HEK293 (cell line): Measurements from ENCODE around the gene LRP1B.
A peak's percentile ranks its signal among the peaks of the same experiment; 100 is the strongest.

Source experiments
- CTCF ChIP-seq: fragments of 450-650 bp; formaldehyde crosslinking; IDR thresholded peaks from 2 replicates; pipeline ENCODE4 v1.5.1; 2016; ENCODE audit warnings: missing biosample characterization, missing genetic modification characterization
- GLI2 ChIP-seq: fragments of 450-650 bp; formaldehyde crosslinking; IDR thresholded peaks from 2 replicates; pipeline ENCODE4; 2017; ENCODE audit warnings: missing biosample characterization, missing genetic modification characterization, low read depth, borderline replicate concordance
- HOXD13 ChIP-seq: sonication (generic); formaldehyde crosslinking; IDR thresholded peaks from 2 replicates; pipeline ENCODE4 v1.8.0; 2022; ENCODE audit warnings: missing genetic modification reagents, borderline replicate concordance
- TRIM28 ChIP-seq: IDR thresholded peaks from 2 replicates; pipeline ENCODE4 v1.6.1; 2011; ENCODE audit warnings: low read length, control low read depth, borderline replicate concordance
- TSHZ1 ChIP-seq: fragments of 450-650 bp; formaldehyde crosslinking; IDR thresholded peaks from 2 replicates; pipeline ENCODE4 v1.5.1; 2016; ENCODE audit warnings: missing biosample characterization, missing genetic modification characterization, borderline replicate concordance
- ZBTB21 ChIP-seq: fragments of 450-650 bp; formaldehyde crosslinking; IDR thresholded peaks from 2 replicates; pipeline ENCODE4 v1.5.1; 2017; ENCODE audit warnings: missing biosample characterization, missing genetic modification characterization
- ZBTB48 ChIP-seq: fragments of 450-650 bp; formaldehyde crosslinking; IDR thresholded peaks from 2 replicates; pipeline ENCODE4 v1.5.1; 2016; ENCODE audit warnings: missing biosample characterization, missing genetic modification characterization
- ZBTB8A ChIP-seq: fragments of 450-650 bp; formaldehyde crosslinking; IDR thresholded peaks from 2 replicates; pipeline ENCODE4 v1.5.1; 2016; ENCODE audit warnings: missing biosample characterization, missing genetic modification characterization
- ZNF146 ChIP-seq: fragments of 450-650 bp; formaldehyde crosslinking; IDR thresholded peaks from 2 replicates; pipeline ENCODE4 v1.5.1; 2016; ENCODE audit warnings: missing biosample characterization, missing genetic modification characterization
- ZNF266 ChIP-seq: fragments of 450-650 bp; formaldehyde crosslinking; IDR thresholded peaks from 2 replicates; pipeline ENCODE4 v1.5.1; 2016; ENCODE audit warnings: missing biosample characterization, missing genetic modification characterization, low read depth
- ZNF366 ChIP-seq: fragments of 450-650 bp; formaldehyde crosslinking; conservative IDR thresholded peaks from 2 replicates; pipeline ENCODE4 v1.5.1; 2016; ENCODE audit warnings: missing biosample characterization, missing genetic modification characterization
- ZNF394 ChIP-seq: fragments of 450-650 bp; formaldehyde crosslinking; IDR thresholded peaks from 2 replicates; pipeline ENCODE4 v1.5.1; 2016; ENCODE audit warnings: missing biosample characterization, missing genetic modification characterization, mild to moderate bottlenecking, moderate library complexity, borderline replicate concordance
- ZNF514 ChIP-seq: fragments of 450-650 bp; formaldehyde crosslinking; IDR thresholded peaks from 2 replicates; pipeline ENCODE4 v1.5.1; 2016; ENCODE audit warnings: missing biosample characterization, missing genetic modification characterization
- ZNF544 ChIP-seq: fragments of 450-650 bp; formaldehyde crosslinking; IDR thresholded peaks from 2 replicates; pipeline ENCODE4 v1.5.0; 2017; ENCODE audit warnings: missing biosample characterization, missing genetic modification characterization
- ZNF558 ChIP-seq: fragments of 450-650 bp; formaldehyde crosslinking; IDR thresholded peaks from 2 replicates; pipeline ENCODE4 v1.5.1; 2016; ENCODE audit warnings: missing biosample characterization, missing genetic modification characterization
- ZNF571 ChIP-seq: fragments of 450-650 bp; formaldehyde crosslinking; IDR thresholded peaks from 2 replicates; pipeline ENCODE4 v1.5.0; 2017; ENCODE audit warnings: missing biosample characterization, missing genetic modification characterization
- ZNF580 ChIP-seq: fragments of 450-650 bp; formaldehyde crosslinking; IDR thresholded peaks from 2 replicates; pipeline ENCODE4 v1.5.1; 2016; ENCODE audit warnings: missing biosample characterization, missing genetic modification characterization
- ZNF610 ChIP-seq: fragments of 450-650 bp; formaldehyde crosslinking; IDR thresholded peaks from 2 replicates; pipeline ENCODE4 v1.5.1; 2016; ENCODE audit warnings: missing biosample characterization, missing genetic modification characterization, borderline replicate concordance
- ZNF623 ChIP-seq: fragments of 450-650 bp; formaldehyde crosslinking; IDR thresholded peaks from 2 replicates; pipeline ENCODE4 v1.5.1; 2016; ENCODE audit warnings: missing biosample characterization, missing genetic modification characterization
- ZNF624 ChIP-seq: fragments of 450-650 bp; formaldehyde crosslinking; IDR thresholded peaks from 2 replicates; pipeline ENCODE4 v1.5.1; 2017; ENCODE audit warnings: missing biosample characterization, missing genetic modification characterization
- ZNF654 ChIP-seq: fragments of 450-650 bp; formaldehyde crosslinking; IDR thresholded peaks from 2 replicates; pipeline ENCODE4 v1.5.1; 2016; ENCODE audit warnings: low read depth, missing biosample characterization, missing genetic modification characterization
- ZNF660 ChIP-seq: fragments of 450-650 bp; IDR thresholded peaks from 2 replicates; pipeline ENCODE4 v1.5.1; 2018; ENCODE audit warnings: missing biosample characterization, mild to moderate bottlenecking, missing genetic modification characterization
- ZNF664 ChIP-seq: fragments of 450-650 bp; formaldehyde crosslinking; IDR thresholded peaks from 2 replicates; pipeline ENCODE4 v1.5.1; 2016; ENCODE audit warnings: missing biosample characterization, missing genetic modification characterization
- ZNF670 ChIP-seq: fragments of 450-650 bp; formaldehyde crosslinking; IDR thresholded peaks from 2 replicates; pipeline ENCODE4 v1.5.1; 2016; ENCODE audit warnings: missing biosample characterization, missing genetic modification characterization, low read depth
- ZNF785 ChIP-seq: fragments of 450-650 bp; formaldehyde crosslinking; IDR thresholded peaks from 2 replicates; pipeline ENCODE4 v1.5.1; 2016; ENCODE audit warnings: missing biosample characterization, missing genetic modification characterization
- ZNF791 ChIP-seq: fragments of 450-650 bp; formaldehyde crosslinking; IDR thresholded peaks from 2 replicates; pipeline ENCODE4 v1.5.1; 2016; ENCODE audit warnings: missing biosample characterization, missing genetic modification characterization
- ZSCAN18 ChIP-seq: fragments of 450-650 bp; formaldehyde crosslinking; IDR thresholded peaks from 2 replicates; pipeline ENCODE4 v1.5.1; 2016; ENCODE audit warnings: missing biosample characterization, missing genetic modification characterization
- ZXDB ChIP-seq: fragments of 450-650 bp; formaldehyde crosslinking; IDR thresholded peaks from 2 replicates; pipeline ENCODE4 v1.5.1; 2016; ENCODE audit warnings: missing biosample characterization, missing genetic modification characterization
- TF ChIP-seq, protein P1 (sequence below): fragments of 450-650 bp; formaldehyde crosslinking; IDR thresholded peaks from 2 replicates; pipeline ENCODE4 v1.5.1; 2017; ENCODE audit warnings: missing biosample characterization, missing genetic modification characterization
- TF ChIP-seq, protein P2 (sequence below): fragments of 450-650 bp; formaldehyde crosslinking; IDR thresholded peaks from 2 replicates; pipeline ENCODE4 v1.5.1; 2017; ENCODE audit warnings: missing biosample characterization, missing genetic modification characterization
- TF ChIP-seq, protein P3 (sequence below): fragments of 450-650 bp; formaldehyde crosslinking; optimal IDR thresholded peaks from 2 replicates; pipeline ENCODE3; 2016; ENCODE audit warnings: missing biosample characterization, mild to moderate bottlenecking, missing genetic modification characterization

LRP1B gene

GRCh38 chr2:142165790-142166189 is 35.0 kb upstream of the LRP1B start (continued):
- TF ChIP-seq, protein P1, sequence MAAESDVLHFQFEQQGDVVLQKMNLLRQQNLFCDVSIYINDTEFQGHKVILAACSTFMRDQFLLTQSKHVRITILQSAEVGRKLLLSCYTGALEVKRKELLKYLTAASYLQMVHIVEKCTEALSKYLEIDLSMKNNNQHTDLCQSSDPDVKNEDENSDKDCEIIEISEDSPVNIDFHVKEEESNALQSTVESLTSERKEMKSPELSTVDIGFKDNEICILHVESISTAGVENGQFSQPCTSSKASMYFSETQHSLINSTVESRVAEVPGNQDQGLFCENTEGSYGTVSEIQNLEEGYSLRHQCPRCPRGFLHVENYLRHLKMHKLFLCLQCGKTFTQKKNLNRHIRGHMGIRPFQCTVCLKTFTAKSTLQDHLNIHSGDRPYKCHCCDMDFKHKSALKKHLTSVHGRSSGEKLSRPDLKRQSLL (tag by site-specific recombination) = 0 out of 2 replicates have a peak, but pooled peaks have one; percentile 50
- peak; percentile 58; the same call in 1 of the 2 replicates for TF ChIP-seq ZNF366
- no peak for TF ChIP-seq HOXD13 (CRISPR knock-in tag)
- TF ChIP-seq, protein P2, sequence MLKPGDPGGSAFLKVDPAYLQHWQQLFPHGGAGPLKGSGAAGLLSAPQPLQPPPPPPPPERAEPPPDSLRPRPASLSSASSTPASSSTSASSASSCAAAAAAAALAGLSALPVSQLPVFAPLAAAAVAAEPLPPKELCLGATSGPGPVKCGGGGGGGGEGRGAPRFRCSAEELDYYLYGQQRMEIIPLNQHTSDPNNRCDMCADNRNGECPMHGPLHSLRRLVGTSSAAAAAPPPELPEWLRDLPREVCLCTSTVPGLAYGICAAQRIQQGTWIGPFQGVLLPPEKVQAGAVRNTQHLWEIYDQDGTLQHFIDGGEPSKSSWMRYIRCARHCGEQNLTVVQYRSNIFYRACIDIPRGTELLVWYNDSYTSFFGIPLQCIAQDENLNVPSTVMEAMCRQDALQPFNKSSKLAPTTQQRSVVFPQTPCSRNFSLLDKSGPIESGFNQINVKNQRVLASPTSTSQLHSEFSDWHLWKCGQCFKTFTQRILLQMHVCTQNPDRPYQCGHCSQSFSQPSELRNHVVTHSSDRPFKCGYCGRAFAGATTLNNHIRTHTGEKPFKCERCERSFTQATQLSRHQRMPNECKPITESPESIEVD (tag by site-specific recombination) = no peak
- no peak for TF ChIP-seq ZNF146
- TF ChIP-seq ZNF791 (tag by site-specific recombination) = no peak
- TF ChIP-seq ZNF266 (tag by site-specific recombination) = no peak
- no peak for TF ChIP-seq ZNF670 (tag by site-specific recombination)
- peak; percentile 72 for TF ChIP-seq ZNF654 (tag by site-specific recombination)
- no peak for TF ChIP-seq ZBTB48 (tag by site-specific recombination)
- no peak for TF ChIP-seq ZNF558 (tag by site-specific recombination)
- no peak for TF ChIP-seq ZNF664 (tag by site-specific recombination)
- TF ChIP-seq ZXDB = no peak
- TF ChIP-seq ZNF544 (tag by site-specific recombination) = no peak
- no peak for TF ChIP-seq ZNF571 (tag by site-specific recombination)
- peak; percentile 34; the same call in 1 of the 2 replicates for TF ChIP-seq ZNF660 (tag by site-specific recombination)
- peak; percentile 77; the same call in 1 of the 2 replicates for TF ChIP-seq TSHZ1
- peak; percentile 31; the same call in 1 of the 2 replicates for TF ChIP-seq CTCF (tag by site-specific recombination)
- TF ChIP-seq, protein P3, sequence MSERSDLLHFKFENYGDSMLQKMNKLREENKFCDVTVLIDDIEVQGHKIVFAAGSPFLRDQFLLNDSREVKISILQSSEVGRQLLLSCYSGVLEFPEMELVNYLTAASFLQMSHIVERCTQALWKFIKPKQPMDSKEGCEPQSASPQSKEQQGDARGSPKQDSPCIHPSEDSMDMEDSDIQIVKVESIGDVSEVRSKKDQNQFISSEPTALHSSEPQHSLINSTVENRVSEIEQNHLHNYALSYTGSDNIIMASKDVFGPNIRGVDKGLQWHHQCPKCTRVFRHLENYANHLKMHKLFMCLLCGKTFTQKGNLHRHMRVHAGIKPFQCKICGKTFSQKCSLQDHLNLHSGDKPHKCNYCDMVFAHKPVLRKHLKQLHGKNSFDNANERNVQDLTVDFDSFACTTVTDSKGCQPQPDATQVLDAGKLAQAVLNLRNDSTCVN = no peak
- 0 out of 2 replicates have a peak, but pooled peaks have one; percentile 49 for TF ChIP-seq ZBTB21 (tag by site-specific recombination)
- TF ChIP-seq ZBTB8A (tag by site-specific recombination) = no peak
- TF ChIP-seq ZNF610 (tag by site-specific recombination) = no peak
- TF ChIP-seq ZNF785 = no peak
- no peak for TF ChIP-seq GLI2 (tag by site-specific recombination)
- no peak for TF ChIP-seq ZNF514 (tag by site-specific recombination)
- TF ChIP-seq ZNF394 (tag by site-specific recombination) = peak; percentile 64
- TF ChIP-seq TRIM28 = peak; percentile 60
- TF ChIP-seq ZNF624 (tag by site-specific recombination) = no peak
- TF ChIP-seq ZSCAN18 (tag by site-specific recombination) = no peak
- TF ChIP-seq ZNF580 (tag by site-specific recombination) = no peak
- TF ChIP-seq ZNF623 (tag by site-specific recombination) = no peak
